ENCODE results near the gene LIPA.
"Not testable (repeated sequence)": the region's sequence is repeated elsewhere in the genome, so short reads cannot be mapped to it uniquely, and the experiment has no call there.

Gene LIPA

GRCh38 chr10:89273680-89274079 lies 22.1 kb upstream of the LIPA start:
- no peak overlapping the region for H3K4me3 ChIP-seq (ENCODE audit: low read depth, low read length)
- no peak for DNase-seq (ENCODE audit: low read depth)

- DNase-seq (ENCODE audit: low read depth): no peak
Observed at GRCh38 chr10:89271532-89271931, 20.0 kb upstream of the LIPA start.

GRCh38 chr10:89270153-89270483 lies 18.5 kb upstream of the LIPA start:
- no peak for DNase-seq (ENCODE audit: low read depth)
- H3K4me3 ChIP-seq (ENCODE audit: low read depth, low read length): no peak overlapping the region

More at GRCh38 chr10:89271532-89271931, 20.0 kb upstream of the LIPA start:
- H3K4me3 ChIP-seq (ENCODE audit: low read depth, low read length): no peak overlapping the region

- DNase-seq (ENCODE audit: low read depth): no peak
- H3K4me3 ChIP-seq (ENCODE audit: low read depth, low read length): no peak overlapping the region
Observed at GRCh38 chr10:89269433-89270152, 18.0 kb upstream of the LIPA start.

- DNase-seq (ENCODE audit: low read depth): no peak
- no peak overlapping the region for H3K4me3 ChIP-seq (ENCODE audit: low read depth, low read length)
Observed at GRCh38 chr10:89266721-89267453, 15.3 kb upstream of the LIPA start.

GRCh38 chr10:89263531-89263930 lies 12.0 kb upstream of the LIPA start:
- no peak for DNase-seq (ENCODE audit: low read depth)
- H3K4me3 ChIP-seq (ENCODE audit: low read depth, low read length): no peak overlapping the region

GRCh38 chr10:89263091-89263490 lies 11.5 kb upstream of the LIPA start:
- no peak for DNase-seq (ENCODE audit: low read depth)
- H3K4me3 ChIP-seq (ENCODE audit: low read depth, low read length): no peak overlapping the region

- no peak for DNase-seq (ENCODE audit: low read depth)
- H3K4me3 ChIP-seq (ENCODE audit: low read depth, low read length): no peak overlapping the region
Observed at GRCh38 chr10:89262086-89263051, 10.8 kb upstream of the LIPA start.

- no peak for DNase-seq (ENCODE audit: low read depth)
- H3K4me3 ChIP-seq (ENCODE audit: low read depth, low read length): no peak overlapping the region
Observed at GRCh38 chr10:89258881-89259280, 7.3 kb upstream of the LIPA start.

GRCh38 chr10:89257581-89257980 lies 6.0 kb upstream of the LIPA start:
- no peak overlapping the region for H3K4me3 ChIP-seq (ENCODE audit: low read depth, low read length)
- DNase-seq (ENCODE audit: low read depth): no peak

- no peak overlapping the region for H3K4me3 ChIP-seq (ENCODE audit: low read depth, low read length)
- no peak for DNase-seq (ENCODE audit: low read depth)
Observed at GRCh38 chr10:89256962-89257361, 5.4 kb upstream of the LIPA start.

GRCh38 chr10:89256340-89256739 lies 4.8 kb upstream of the LIPA start:
- H3K4me3 ChIP-seq (ENCODE audit: low read depth, low read length): no peak overlapping the region
- no peak for DNase-seq (ENCODE audit: low read depth)

GRCh38 chr10:89255793-89256192 lies 4.2 kb upstream of the LIPA start:
- no peak overlapping the region for H3K4me3 ChIP-seq (ENCODE audit: low read depth, low read length)

GRCh38 chr10:89255091-89255579 lies 3.6 kb upstream of the LIPA start:
- H3K4me3 ChIP-seq (ENCODE audit: low read depth, low read length); DNase-seq (ENCODE audit: low read depth): not testable (repeated sequence)

More at GRCh38 chr10:89255793-89256192, 4.2 kb upstream of the LIPA start:
- no peak for DNase-seq (ENCODE audit: low read depth)

- no peak for DNase-seq (ENCODE audit: low read depth)
- peak overlapping the region; percentile 81 for H3K4me3 ChIP-seq (ENCODE audit: low read depth, low read length)
Observed at GRCh38 chr10:89252225-89252585, 630 bp upstream of the LIPA start.

- peak overlapping the region; percentile 81 for H3K4me3 ChIP-seq (ENCODE audit: low read depth, low read length)
- no peak for DNase-seq (ENCODE audit: low read depth)
Observed at GRCh38 chr10:89250865-89251408, 638 bp downstream of the LIPA start.

- H3K4me3 ChIP-seq (ENCODE audit: low read depth, low read length): no peak overlapping the region
- DNase-seq (ENCODE audit: low read depth): no peak
Observed at GRCh38 chr10:89248990-89249389, 2.6 kb downstream of the LIPA start.

- not testable (repeated sequence) for H3K4me3 ChIP-seq (ENCODE audit: low read depth, low read length); DNase-seq (ENCODE audit: low read depth)
Observed at GRCh38 chr10:89247623-89248022, 4.0 kb downstream of the LIPA start.

GRCh38 chr10:89245802-89246201 lies 5.8 kb downstream of the LIPA start:
- no peak for DNase-seq (ENCODE audit: low read depth)
- no peak overlapping the region for H3K4me3 ChIP-seq (ENCODE audit: low read depth, low read length)

All from skeletal muscle cell (primary cell).